Natural killer cell (primary cell): ENCODE results near the gene DBNDD2. TPM values are rescaled to one million over a fixed set of nuclear protein-coding genes. Genes with fewer than 3 reads are reported as not detected.

ENCODE experiments used
- ATAC-seq, 3 donors: fragments of 150-1000 bp in 2 of 3; fragments of 200-7000 bp in 1 of 3; cut with Tn5 transposase; 1 replicate in 1 of 3; 2 replicates in 2 of 3; pipeline ENCODE4 v1.10.0; 2021; ENCODE audit warnings: mild to moderate bottlenecking in 2 of 3, moderate library complexity in 2 of 3
- DNase-seq, 2 donors: peaks; one replicate each; pipeline versions ENCODE4 v3.0.0 to v3.0.0-alpha.2; 2013 to 2021; ENCODE audit warnings: mixed read lengths in 1 of 2
- H3K27ac ChIP-seq: one replicate; pipeline ENCODE4 v1.5.1; 2013; ENCODE audit warnings: mild to moderate bottlenecking, low read length
- H3K27me3 ChIP-seq: one replicate; pipeline ENCODE4 v1.6.1; 2013; ENCODE audit warnings: low read length; ENCODE audit not compliant: control insufficient read depth, insufficient read depth
- H3K36me3 ChIP-seq: one replicate; pipeline ENCODE4 v1.6.1; 2013; ENCODE audit warnings: low read length; ENCODE audit not compliant: control insufficient read depth, insufficient read depth
- H3K4me1 ChIP-seq: one replicate; pipeline ENCODE4 v1.6.1; 2013; ENCODE audit warnings: low read length; ENCODE audit not compliant: control insufficient read depth, insufficient read depth
- H3K4me3 ChIP-seq: one replicate; pipeline ENCODE4 v1.5.1; 2013; ENCODE audit warnings: low read length
- H3K9me3 ChIP-seq: one replicate; pipeline ENCODE4 v1.6.1; 2013; ENCODE audit warnings: low read length; ENCODE audit not compliant: control insufficient read depth, insufficient read depth
- H3K27ac Mint-ChIP-seq, 2 donors: one replicate each; pipeline ENCODE4 v1.8.0; 2022; ENCODE audit warnings: mild to moderate bottlenecking in 2 of 2, mixed read lengths in 2 of 2, moderate library complexity in 1 of 2
- H3K27me3 Mint-ChIP-seq, 2 donors: one replicate each; pipeline ENCODE4 v1.8.0; 2022; ENCODE audit warnings: low read depth in 2 of 2, mixed read lengths in 2 of 2
- H3K36me3 Mint-ChIP-seq: one replicate; pipeline ENCODE4 v1.8.0; 2022; ENCODE audit warnings: mixed read lengths
- H3K4me1 Mint-ChIP-seq, 2 donors: one replicate each; pipeline ENCODE4 v1.8.0; 2022; ENCODE audit warnings: mixed read lengths in 2 of 2
- H3K4me3 Mint-ChIP-seq: one replicate; pipeline ENCODE4 v1.8.0; 2022; ENCODE audit warnings: mild to moderate bottlenecking, moderate library complexity, mixed read lengths
- H3K9me3 Mint-ChIP-seq, 2 donors: one replicate each; pipeline ENCODE4 v1.8.0; 2022; ENCODE audit warnings: mixed read lengths in 2 of 2
- CTCF ChIP-seq: fragments of 200-600 bp; IDR thresholded peaks from one replicate; pipeline ENCODE4 v1.8.0; 2022; ENCODE audit warnings: antibody characterized with exemption
- WGBS: methylation state at CpG from one replicate; pipeline ENCODE4 v1.1.7; 2013; ENCODE audit warnings: missing lambda C conversion rate; ENCODE audit not compliant: insufficient coverage; 5-methylcytosine and 5-hydroxymethylcytosine counted together
- intact Hi-C: fragments of 100-400 bp; cut with micrococcal nuclease; formaldehyde crosslinking; loops from one replicate; pipeline ENCODE4 v1.14.2; 2022
- total RNA-seq, 4 donors: library from RNA; stranded (reverse); fragments of 120-200 nt in 1 of 4; gene quantifications; one replicate each; pipeline versions ENCODE4 v1.2.3 to v1.2.4, GENCODE V29; 2013 to 2022

DBNDD2 gene
- total RNA-seq, 3 donors from 2014 or later (not counting 1 experiment from before 2014, with no cell fraction given), result 13.0 to 14.7 (median 13.3) TPM

- 49% methylated on average over 30 of the region's 30 CpGs for WGBS
- ATAC-seq (no peak), DNase-seq (no peak)
- TF ChIP-seq CTCF, result no peak
- Histone ChIP-seq H3K4me3 (no peak overlapping the region), H3K27me3 (no peaks in the 10 kb centered on the region), H3K36me3 (peaks cover 7% of the 10 kb centered on the region), H3K9me3 (no peaks in the 10 kb centered on the region), H3K27ac (peak overlapping the region; percentile 81), H3K4me1 (peaks cover 32% of the 10 kb centered on the region)
- no peaks in the 10 kb centered on the region for H3K27me3 Mint-ChIP-seq
- intact Hi-C loops, result loop anchor here (1.0 kb wide), 2 partner anchors 9 to 65 kb away; partner anchors contain the start of gene SYS1
- peaks cover 7% of the 10 kb centered on the region for H3K36me3 Mint-ChIP-seq
- H3K4me1 Mint-ChIP-seq, result peaks cover 22 to 32% of the 10 kb centered on the region in 2 donors
- no peaks in the 10 kb centered on the region for H3K9me3 Mint-ChIP-seq
- H3K4me3 Mint-ChIP-seq, result peak overlapping the region; percentile 85
- peak overlapping the region; percentile 84 to 93 for H3K27ac Mint-ChIP-seq
These were observed 35.3 kb upstream of the DBNDD2 start for GRCh38 chr20:45372646-45373352.

GRCh38 chr20:45373353-45374100 is 34.6 kb upstream of the DBNDD2 start:
- intact Hi-C loops, result loop anchor here (1.0 kb wide), 2 partner anchors 10 to 64 kb away; partner anchors contain the start of gene SYS1
- Histone ChIP-seq H3K27me3 (no peaks in the 10 kb centered on the region), H3K36me3 (peaks cover under 1% of the 10 kb centered on the region), H3K9me3 (no peaks in the 10 kb centered on the region), H3K27ac (peak overlapping the region; percentile 81), H3K4me3 (peak overlapping the region; percentile 51), H3K4me1 (peaks cover 26% of the 10 kb centered on the region)
- H3K27ac Mint-ChIP-seq, result peak overlapping the region; percentile 84 to 93
- peak; percentile 80 to 95 for DNase-seq
- no peaks in the 10 kb centered on the region for H3K36me3 Mint-ChIP-seq
- ATAC-seq, result peak; percentile 84 to 88 (median 84)
- H3K9me3 Mint-ChIP-seq, result no peaks in the 10 kb centered on the region
- H3K4me3 Mint-ChIP-seq, result peak overlapping the region; percentile 85
- peaks cover 15 to 25% of the 10 kb centered on the region in 2 donors for H3K4me1 Mint-ChIP-seq
- H3K27me3 Mint-ChIP-seq, result no peaks in the 10 kb centered on the region
- 3% methylated on average over 32 of the region's 38 CpGs for WGBS
- peak; percentile 85 for TF ChIP-seq CTCF

GRCh38 chr20:45374101-45374467 is 34.0 kb upstream of the DBNDD2 start:
- Mint-ChIP-seq H3K27ac (peak overlapping the region; percentile 84 to 93), H3K36me3 (no peaks in the 10 kb centered on the region), H3K4me3 (peak overlapping the region; percentile 85), H3K27me3 (no peaks in the 10 kb centered on the region), H3K9me3 (no peaks in the 10 kb centered on the region), H3K4me1 (peaks cover 12 to 24% of the 10 kb centered on the region in 2 donors)
- Histone ChIP-seq H3K27me3 (no peaks in the 10 kb centered on the region), H3K36me3 (no peaks in the 10 kb centered on the region), H3K4me1 (peaks cover 23% of the 10 kb centered on the region), H3K4me3 (peak overlapping the region; percentile 51), H3K9me3 (no peaks in the 10 kb centered on the region), H3K27ac (peak overlapping the region; percentile 81)
- WGBS, result 50% methylated on average over 9 of the region's 9 CpGs
- TF ChIP-seq CTCF, result peak; percentile 46
- ATAC-seq (no peak), DNase-seq (no peak)
- intact Hi-C loops, result no loop called here
